HUDEP-2 (cell line): Measurements from ENCODE around the gene ACOX3.
"Not testable (repeated sequence)": the region's sequence is repeated elsewhere in the genome, so short reads cannot be mapped to it uniquely, and the experiment has no call there.

Experiments
- DNase-seq, 76 experiments: peaks; one replicate each; lab custom pipeline; 2025; ENCODE audit not compliant: unreplicated experiment in 76 of 76; lab: John Stamatoyannopoulos, UW

The ACOX3 gene

GRCh38 chr4:8391071-8391470 lies 49.5 kb downstream of the ACOX3 start:
- no peak for DNase-seq

- no peak for DNase-seq
Measured at GRCh38 chr4:8390577-8390976, 49.9 kb downstream of the ACOX3 start.

GRCh38 chr4:8388528-8388870 lies 52.0 kb downstream of the ACOX3 start:
- DNase-seq = no peak

GRCh38 chr4:8387615-8388527 lies 52.7 kb downstream of the ACOX3 start:
- DNase-seq = no peak

GRCh38 chr4:8387194-8387593 lies 53.3 kb downstream of the ACOX3 start:
- DNase-seq = no peak

- DNase-seq = no peak
Measured at GRCh38 chr4:8386731-8387130, 53.8 kb downstream of the ACOX3 start.

GRCh38 chr4:8386131-8386530 lies 54.4 kb downstream of the ACOX3 start:
- not testable (repeated sequence) for DNase-seq

- DNase-seq = no peak
Measured at GRCh38 chr4:8385611-8386010, 54.9 kb downstream of the ACOX3 start.

- DNase-seq = no peak
Measured at GRCh38 chr4:8385106-8385505, 55.4 kb downstream of the ACOX3 start.

- DNase-seq = no peak
Measured at GRCh38 chr4:8384397-8385060, 56.0 kb downstream of the ACOX3 start.

- DNase-seq = no peak
Measured at GRCh38 chr4:8383451-8384160, 56.9 kb downstream of the ACOX3 start.

- no peak for DNase-seq
Measured at GRCh38 chr4:8383016-8383415, 57.5 kb downstream of the ACOX3 start.

GRCh38 chr4:8381814-8382581 lies 58.5 kb downstream of the ACOX3 start:
- DNase-seq = no peak

GRCh38 chr4:8380511-8381415 lies 59.8 kb downstream of the ACOX3 start:
- DNase-seq = no peak

GRCh38 chr4:8379771-8380170 lies 60.8 kb downstream of the ACOX3 start:
- no peak for DNase-seq

GRCh38 chr4:8379281-8379680 lies 61.2 kb downstream of the ACOX3 start:
- DNase-seq = no peak

GRCh38 chr4:8378776-8379175 lies 61.7 kb downstream of the ACOX3 start:
- no peak for DNase-seq

GRCh38 chr4:8378101-8378724 lies 62.3 kb downstream of the ACOX3 start:
- no peak for DNase-seq
